ENCODE measurements around the gene R3HCC1L. TPM values are rescaled to one million over a fixed set of nuclear protein-coding genes. Genes with fewer than 3 reads are reported as not detected.

R3HCC1L gene
- total RNA-seq, 2 donors from 2014 or later, result 12.3 to 14.3 TPM

DNA sequence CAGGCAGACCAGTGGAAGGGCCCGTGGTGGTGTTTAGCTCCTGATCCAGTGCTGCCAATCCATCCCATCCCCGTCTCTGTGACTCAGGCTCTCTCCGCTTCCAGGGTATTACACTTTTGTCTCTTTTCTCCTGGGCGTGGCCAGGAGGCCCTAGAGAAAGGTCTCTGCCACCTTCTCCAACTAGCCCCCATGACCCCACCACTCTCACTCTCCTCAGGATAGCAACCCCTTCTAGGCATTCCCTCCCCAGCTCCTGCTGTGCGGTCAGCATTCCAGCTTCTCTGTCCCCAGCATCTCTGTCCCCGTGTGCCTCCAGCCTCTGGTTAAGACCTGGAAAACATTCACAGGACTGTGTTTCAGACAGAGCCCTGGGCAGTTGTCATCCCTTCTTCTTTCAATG is 36.2 kb upstream of the R3HCC1L start:
- no peak overlapping the region for H3K4me3 ChIP-seq
- ATAC-seq (ENCODE audit: insufficient number of reproducible peaks, low FRiP score, low read depth) (no peak), DNase-seq (ENCODE audit: low spot score) (no peak)
- no peaks in the 10 kb centered on the region for H3K27me3 ChIP-seq (replicated peaks; ENCODE audit: insufficient read depth)
- TF ChIP-seq, protein P1, sequence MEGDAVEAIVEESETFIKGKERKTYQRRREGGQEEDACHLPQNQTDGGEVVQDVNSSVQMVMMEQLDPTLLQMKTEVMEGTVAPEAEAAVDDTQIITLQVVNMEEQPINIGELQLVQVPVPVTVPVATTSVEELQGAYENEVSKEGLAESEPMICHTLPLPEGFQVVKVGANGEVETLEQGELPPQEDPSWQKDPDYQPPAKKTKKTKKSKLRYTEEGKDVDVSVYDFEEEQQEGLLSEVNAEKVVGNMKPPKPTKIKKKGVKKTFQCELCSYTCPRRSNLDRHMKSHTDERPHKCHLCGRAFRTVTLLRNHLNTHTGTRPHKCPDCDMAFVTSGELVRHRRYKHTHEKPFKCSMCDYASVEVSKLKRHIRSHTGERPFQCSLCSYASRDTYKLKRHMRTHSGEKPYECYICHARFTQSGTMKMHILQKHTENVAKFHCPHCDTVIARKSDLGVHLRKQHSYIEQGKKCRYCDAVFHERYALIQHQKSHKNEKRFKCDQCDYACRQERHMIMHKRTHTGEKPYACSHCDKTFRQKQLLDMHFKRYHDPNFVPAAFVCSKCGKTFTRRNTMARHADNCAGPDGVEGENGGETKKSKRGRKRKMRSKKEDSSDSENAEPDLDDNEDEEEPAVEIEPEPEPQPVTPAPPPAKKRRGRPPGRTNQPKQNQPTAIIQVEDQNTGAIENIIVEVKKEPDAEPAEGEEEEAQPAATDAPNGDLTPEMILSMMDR (IDR thresholded peaks at IDR 0.05), result no peak
- no peaks in the 10 kb centered on the region for H3K36me3 ChIP-seq
- H3K27ac ChIP-seq, result no peak overlapping the region
- H3K9me3 ChIP-seq, result no peaks in the 10 kb centered on the region
- no peaks in the 10 kb centered on the region for H3K4me1 ChIP-seq (ENCODE audit: control insufficient read depth in 1 of 2, low read depth in 2 of 2)

DNA sequence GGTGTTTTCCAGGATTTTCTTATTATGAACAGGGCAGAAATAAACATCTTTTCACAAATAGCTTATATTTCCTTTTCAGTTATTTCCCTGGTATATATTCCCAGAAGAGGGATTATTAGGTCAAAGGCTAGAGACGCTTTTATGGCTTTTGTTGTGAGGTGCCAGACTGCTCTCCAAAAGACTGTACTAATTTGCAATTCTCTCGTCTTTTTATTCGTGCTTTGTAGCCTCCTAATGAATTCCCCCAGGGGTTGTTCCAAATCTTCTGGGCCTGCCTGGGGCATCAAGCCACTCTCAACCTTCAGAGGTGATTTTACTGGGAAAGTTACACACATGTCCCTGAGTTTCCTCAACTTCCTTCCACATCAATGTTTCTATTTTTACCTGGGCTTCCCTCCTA is 34.0 kb upstream of the R3HCC1L start:
- H3K4me3 ChIP-seq, result no peak overlapping the region
- H3K4me1 ChIP-seq (ENCODE audit: control insufficient read depth in 1 of 2, low read depth in 2 of 2), result no peaks in the 10 kb centered on the region
- ATAC-seq (ENCODE audit: insufficient number of reproducible peaks, low FRiP score, low read depth), result no peak
- no peak overlapping the region for H3K27ac ChIP-seq
- no peaks in the 10 kb centered on the region for H3K9me3 ChIP-seq
- no peaks in the 10 kb centered on the region for H3K36me3 ChIP-seq
- no peak for DNase-seq (ENCODE audit: low spot score)
- H3K27me3 ChIP-seq (replicated peaks; ENCODE audit: insufficient read depth), result no peaks in the 10 kb centered on the region
- TF ChIP-seq, protein P1 (IDR thresholded peaks at IDR 0.05), result no peak

DNA sequence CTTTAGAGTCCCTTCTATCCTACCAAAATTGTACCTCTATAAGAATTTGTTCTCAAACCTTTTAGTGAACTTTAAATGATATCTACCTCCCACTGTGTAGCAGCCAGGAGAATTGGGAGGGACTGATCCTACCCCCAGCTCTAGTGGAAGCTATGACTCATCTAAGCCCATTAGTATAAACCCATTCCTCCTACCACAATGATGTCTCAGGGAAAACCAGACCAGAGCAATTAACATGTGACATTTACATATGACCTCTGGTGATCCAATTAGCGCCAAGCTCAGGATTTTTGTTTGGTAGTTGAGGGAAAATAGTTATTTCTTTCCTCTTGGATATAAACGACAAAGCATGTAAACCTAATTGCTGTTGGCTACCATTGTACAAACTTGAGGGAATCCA is 33.1 kb upstream of the R3HCC1L start:
- TF ChIP-seq, protein P1 (IDR thresholded peaks at IDR 0.05), result no peak
- H3K4me3 ChIP-seq, result no peak overlapping the region
- no peaks in the 10 kb centered on the region for H3K4me1 ChIP-seq (ENCODE audit: control insufficient read depth in 1 of 2, low read depth in 2 of 2)
- no peak for DNase-seq (ENCODE audit: low spot score)
- ATAC-seq (ENCODE audit: insufficient number of reproducible peaks, low FRiP score, low read depth), result no peak
- no peak overlapping the region for H3K27ac ChIP-seq
- H3K27me3 ChIP-seq (replicated peaks; ENCODE audit: insufficient read depth), result no peaks in the 10 kb centered on the region
- no peaks in the 10 kb centered on the region for H3K36me3 ChIP-seq
- no peaks in the 10 kb centered on the region for H3K9me3 ChIP-seq

DNA sequence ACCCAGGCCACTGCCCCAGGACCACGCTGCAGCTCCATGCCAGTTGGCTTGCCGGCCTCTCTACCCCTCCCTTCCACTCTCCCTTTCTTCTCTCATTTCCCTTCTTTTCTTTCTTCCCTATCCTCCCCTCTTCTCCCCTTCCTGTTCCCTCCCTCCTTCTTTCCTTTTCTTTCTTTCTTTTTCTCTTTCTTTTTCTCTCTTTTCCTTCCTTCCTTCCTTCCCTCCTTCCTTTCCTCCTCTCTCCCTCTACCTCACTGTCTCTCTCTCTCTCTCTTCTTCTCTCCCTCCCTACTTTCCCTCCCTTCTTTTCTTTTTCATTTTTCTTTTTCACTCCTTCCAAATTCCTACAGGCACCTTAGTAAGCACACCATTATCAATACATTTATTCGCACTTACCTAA is 30.3 kb upstream of the R3HCC1L start:
- Histone ChIP-seq H3K27ac (no peak overlapping the region), H3K9me3 (no peaks in the 10 kb centered on the region), H3K36me3 (no peaks in the 10 kb centered on the region), H3K4me1 (ENCODE audit: control insufficient read depth in 1 of 2, low read depth in 2 of 2) (no peaks in the 10 kb centered on the region), H3K4me3 (no peak overlapping the region), H3K27me3 (replicated peaks; ENCODE audit: insufficient read depth) (no peaks in the 10 kb centered on the region)
- DNase-seq (ENCODE audit: low spot score) (no peak), ATAC-seq (ENCODE audit: insufficient number of reproducible peaks, low FRiP score, low read depth) (no peak)
- TF ChIP-seq, protein P1 (IDR thresholded peaks at IDR 0.05), result no peak

DNA sequence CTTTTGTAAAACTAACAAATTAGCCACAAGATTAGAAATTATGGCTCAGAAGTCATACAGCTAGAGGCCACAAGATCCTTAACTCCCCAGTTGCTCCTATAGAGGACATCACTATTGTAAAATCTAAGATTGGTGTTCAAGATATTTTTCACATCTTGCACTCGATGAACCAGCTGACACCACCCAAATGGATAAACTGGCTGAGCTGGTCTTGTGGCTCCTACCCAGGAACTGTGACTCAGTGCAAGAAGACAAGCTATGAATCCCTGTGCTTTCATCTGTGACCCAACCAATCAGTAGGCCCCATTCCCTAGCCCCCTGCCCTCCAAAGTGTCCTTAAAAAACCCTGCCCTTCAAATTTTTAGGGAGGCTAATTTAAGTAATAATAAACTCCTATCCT is 27.9 kb upstream of the R3HCC1L start:
- H3K27me3 ChIP-seq (replicated peaks; ENCODE audit: insufficient read depth), result no peaks in the 10 kb centered on the region
- no peak overlapping the region for H3K27ac ChIP-seq
- H3K4me1 ChIP-seq (ENCODE audit: control insufficient read depth in 1 of 2, low read depth in 2 of 2), result no peaks in the 10 kb centered on the region
- H3K36me3 ChIP-seq, result no peaks in the 10 kb centered on the region
- TF ChIP-seq, protein P1 (IDR thresholded peaks at IDR 0.05), result no peak
- H3K4me3 ChIP-seq, result no peak overlapping the region
- DNase-seq (ENCODE audit: low spot score), result no peak
- H3K9me3 ChIP-seq, result no peaks in the 10 kb centered on the region
- no peak for ATAC-seq (ENCODE audit: insufficient number of reproducible peaks, low FRiP score, low read depth)

All from thoracic aorta (tissue), 2 donors.